HG02970 (cell line): ENCODE measurements around the gene BCL2L1.
"Not testable (repeated sequence)": the region's sequence is repeated elsewhere in the genome, so short reads cannot be mapped to it uniquely, and the experiment has no call there.

Experiments used
- ATAC-seq: cut with Tn5 transposase; IDR thresholded peaks from one replicate; pipeline ENCODE4 v1.9.1; 2021; ENCODE audit warnings: mild to moderate bottlenecking, moderate library complexity, moderate number of reproducible peaks; ENCODE audit not compliant: unreplicated experiment, low FRiP score

Gene BCL2L1

DNA sequence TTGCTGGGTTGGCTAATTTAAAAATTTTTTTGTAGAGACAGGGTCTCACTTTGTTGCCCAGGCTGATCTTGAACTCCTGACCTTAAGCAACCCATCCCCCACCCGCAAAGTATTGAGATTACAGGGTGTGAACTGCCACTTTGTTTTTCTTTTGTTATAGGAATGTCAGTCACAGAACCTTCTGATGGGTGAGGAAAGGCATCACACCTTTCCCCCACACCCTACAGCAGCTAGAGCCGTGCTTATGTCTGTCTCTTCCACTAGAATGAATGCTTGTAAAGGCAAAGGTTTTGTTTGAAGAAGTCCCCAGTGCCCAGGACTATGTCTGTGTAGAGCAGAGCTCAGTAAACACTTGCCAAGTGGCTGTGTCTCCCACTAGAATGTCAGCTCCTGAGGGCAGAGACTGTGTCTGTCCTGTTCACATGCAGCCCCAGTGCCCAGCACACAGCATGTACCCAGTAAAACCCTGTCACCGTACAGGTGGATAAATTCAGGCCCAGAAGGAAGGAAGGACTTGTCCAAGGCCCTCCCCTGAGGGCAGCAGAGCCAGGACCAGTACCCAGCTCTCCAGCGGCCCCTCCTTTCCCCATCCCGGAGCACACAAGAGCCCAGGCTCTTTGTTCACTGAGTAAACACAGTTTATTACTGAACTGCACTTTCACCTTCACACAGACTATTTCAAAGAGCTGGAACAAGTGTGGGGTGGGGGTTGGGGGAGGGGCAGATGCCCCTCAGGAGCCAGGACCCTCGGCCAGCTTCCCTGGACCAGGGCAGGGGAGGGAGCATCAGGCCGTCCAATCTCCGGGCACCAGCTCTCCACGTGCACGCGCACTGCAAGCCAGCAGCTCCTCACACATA lies 58.6 kb downstream of the BCL2L1 start:
- ATAC-seq, result no peak

- no peak for ATAC-seq
These were observed 59.2 kb downstream of the BCL2L1 start for GRCh38 chr20:31663524-31663837.

DNA sequence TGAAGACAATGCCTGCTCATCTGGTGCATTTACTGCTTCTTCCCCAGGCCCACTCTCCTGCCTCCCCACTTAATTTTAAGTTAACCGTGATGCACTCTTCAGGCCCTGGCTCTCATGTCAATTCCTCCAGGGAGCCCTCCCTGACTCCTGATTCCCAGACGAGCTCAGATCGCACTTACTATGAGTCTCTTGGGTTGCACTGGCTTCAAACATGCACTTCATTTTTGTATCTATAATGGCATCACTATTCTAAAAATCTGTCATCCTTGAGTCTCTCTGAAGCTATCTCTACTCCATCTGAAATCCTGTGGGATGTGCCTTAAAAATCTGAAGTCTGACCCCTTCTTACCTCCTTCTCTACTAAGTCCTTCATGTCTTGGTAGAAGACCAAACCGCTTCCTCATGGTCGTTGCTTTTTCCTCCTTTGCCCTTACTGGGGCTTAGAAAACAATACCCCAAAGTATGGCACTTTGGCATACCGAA lies 60.3 kb downstream of the BCL2L1 start:
- ATAC-seq, result no peak

DNA sequence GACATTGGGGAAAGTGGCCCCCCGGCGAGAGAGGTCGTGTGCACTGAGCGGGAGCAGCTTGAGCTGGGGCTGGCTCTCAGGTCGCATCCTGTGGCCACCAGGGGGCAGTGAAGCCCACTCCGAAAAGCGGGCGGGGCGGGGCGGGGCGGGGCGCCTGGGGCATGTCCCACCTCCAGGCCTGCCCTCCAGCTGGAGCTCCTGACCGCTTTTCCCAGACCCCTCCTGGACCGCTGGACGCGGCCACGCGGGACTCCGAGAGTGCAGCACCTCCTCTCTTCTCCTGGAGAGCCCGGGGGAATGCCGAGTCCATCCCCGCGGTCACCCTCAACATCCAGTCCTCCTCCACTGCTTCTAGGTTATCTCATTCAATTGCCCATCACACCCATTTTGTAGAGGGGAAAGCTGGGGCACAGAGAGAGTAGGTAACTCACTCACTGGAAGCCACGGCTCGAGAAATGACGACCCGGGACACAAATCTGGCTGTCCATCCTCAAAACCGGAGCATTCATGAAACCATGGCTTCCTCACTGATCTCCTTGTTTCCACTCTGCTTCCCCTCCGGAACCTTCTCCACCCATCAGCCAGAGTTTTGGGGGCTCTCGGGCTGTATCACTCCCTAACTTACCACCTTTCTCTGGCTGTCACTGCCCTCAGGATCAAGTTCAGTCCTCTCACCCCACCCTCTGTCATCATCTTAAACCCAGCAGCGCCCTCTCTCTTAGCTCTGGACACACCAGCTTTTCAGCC lies 60.9 kb downstream of the BCL2L1 start:
- no peak for ATAC-seq

- no peak for ATAC-seq
These were observed 68.1 kb downstream of the BCL2L1 start for GRCh38 chr20:31654534-31654933.

DNA sequence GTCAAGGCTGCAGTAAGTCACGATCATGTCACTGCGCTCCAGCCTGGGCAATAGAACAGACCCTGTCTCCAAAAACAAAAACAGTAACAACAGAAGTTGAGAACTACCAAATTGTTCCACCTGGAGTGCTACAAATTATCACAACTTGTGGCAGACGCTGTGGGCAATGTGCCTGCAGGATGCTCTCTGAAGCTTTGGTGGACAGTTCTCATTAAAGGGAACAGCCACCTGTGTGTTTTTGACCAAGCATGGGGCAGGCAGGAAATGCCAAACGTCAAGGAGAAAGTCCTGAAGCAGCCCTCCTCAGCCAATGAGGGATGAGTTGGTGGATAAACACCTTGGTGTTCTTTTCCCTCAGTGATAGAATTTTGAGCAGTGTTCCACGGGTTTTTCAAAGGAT lies 69.1 kb downstream of the BCL2L1 start:
- ATAC-seq, result no peak

DNA sequence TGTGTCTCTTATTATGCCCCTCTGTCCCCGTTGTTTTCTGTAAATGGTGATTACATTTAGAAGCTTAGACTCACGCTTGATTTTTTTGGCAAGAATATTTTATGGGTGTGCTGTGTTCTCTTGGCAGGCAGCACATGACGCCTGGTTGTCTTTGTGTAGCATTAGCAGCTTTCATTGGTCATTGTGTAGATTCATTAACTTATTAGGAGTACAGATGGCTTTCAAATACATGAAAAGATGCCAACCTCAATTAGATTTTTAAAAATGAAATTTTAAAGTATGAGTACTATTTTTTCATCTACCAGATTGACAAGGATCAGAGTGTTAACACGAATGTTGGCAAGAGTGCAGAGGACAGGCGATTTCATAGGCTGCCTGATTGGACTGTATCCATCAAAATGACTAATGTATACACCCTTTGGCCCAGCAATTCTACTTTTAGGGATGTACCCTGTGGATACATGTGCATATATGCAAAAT lies 69.7 kb downstream of the BCL2L1 start:
- no peak for ATAC-seq

GRCh38 chr20:31648104-31648503 lies 74.6 kb downstream of the BCL2L1 start:
- not testable (repeated sequence) for ATAC-seq

- ATAC-seq, result no peak
These were observed 78.0 kb downstream of the BCL2L1 start for GRCh38 chr20:31644701-31645100.

- ATAC-seq, result no peak
These were observed 79.1 kb downstream of the BCL2L1 start for GRCh38 chr20:31643522-31643921.

DNA sequence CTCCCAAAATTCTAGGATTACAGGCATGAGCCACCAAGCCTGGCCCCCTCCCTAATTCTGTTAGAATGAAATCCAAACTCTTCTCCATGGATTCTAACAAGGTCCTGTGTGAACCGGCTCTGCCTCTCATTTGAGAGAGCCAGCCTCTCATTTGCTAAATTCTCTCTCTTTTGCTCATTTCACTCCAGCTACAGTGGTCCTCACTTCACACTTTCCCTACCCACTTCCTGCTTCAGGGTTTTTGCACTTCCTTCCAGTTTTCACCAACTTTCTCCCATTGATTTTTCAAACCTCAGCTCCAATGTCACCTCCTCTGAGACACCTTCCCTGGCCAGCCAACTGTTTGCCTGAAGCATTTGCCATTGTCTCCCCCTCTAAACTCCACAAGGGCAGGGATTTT lies 79.8 kb downstream of the BCL2L1 start:
- no peak for ATAC-seq

DNA sequence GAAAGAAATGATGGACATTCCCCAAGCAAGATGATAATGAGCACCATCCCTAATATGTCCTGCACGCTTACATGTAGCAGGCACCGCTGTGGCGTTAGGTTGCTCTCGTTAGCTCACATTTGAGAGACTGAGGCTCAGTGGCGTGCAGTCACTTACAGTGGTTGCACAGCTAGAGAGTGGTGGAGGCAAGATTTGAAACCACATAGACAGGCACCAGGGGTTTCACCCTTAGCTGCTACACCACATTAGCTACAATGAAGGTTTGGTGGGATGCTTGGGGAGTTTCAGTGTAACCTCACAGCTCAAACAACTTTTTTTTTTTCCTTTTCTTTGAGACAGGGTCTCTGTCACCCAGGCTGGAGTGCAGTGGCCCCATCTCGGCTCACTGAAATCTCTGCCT lies 81.3 kb downstream of the BCL2L1 start:
- no peak for ATAC-seq

DNA sequence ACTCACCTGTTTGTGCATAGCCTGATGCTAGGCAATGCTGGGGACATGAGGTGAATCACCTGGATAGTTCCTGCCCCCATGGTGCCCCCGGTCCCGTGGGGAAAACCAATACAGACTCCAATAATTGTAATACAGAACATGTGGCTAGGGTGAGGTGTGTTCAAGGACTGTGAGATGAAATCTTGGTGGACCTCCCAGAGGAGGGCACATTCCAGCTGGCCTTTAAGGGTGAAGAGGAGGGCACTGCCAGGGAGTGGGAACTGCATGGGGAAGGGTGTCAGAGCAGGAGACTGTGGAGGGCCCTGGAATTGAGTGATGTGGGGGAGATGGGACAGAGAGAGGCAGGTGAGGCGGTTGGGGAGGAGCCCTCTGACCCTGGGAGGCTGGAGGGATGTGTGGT lies 82.4 kb downstream of the BCL2L1 start:
- no peak for ATAC-seq

- no peak for ATAC-seq
These were observed 83.9 kb downstream of the BCL2L1 start for GRCh38 chr20:31638816-31639215.

DNA sequence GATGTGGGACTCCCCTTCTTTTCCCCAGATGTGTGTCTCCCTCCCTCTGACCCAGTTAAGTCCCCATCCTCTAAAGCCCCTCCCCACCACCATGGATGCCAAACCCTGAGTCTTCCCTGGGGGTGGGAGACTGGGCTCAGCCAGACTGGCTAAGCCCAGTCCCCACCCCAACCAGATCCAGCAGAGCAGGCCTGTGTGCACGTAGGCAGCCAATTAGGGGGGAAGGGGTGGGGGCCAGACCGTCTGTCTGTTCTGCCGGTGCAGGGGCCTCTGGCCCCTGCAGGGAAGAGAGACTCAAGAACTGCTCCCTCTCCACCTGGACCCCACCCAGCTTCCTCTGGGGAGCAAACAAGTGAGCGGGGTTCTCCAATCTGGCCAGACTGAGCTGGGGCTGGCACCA lies 84.4 kb downstream of the BCL2L1 start:
- ATAC-seq, result no peak

DNA sequence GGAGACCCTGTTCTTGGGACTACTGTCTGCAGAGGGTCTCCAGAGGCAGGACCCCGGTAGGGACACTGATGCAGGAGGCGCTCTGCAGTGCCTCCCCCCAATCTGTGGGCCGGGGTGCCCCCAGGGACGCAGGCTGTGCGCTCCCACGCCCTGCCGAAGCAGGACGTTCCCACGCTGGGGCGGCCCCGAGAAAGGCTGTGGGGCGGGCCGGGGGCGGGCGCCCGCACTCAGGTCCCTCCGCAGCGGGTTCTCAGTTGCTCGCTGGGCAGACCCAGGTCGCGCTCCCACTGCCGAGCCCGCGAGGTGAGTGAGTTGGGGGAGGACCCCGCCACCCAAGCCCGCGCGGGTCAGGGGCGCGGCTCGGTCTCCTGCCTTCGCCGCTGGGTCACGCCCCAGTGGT lies 85.0 kb downstream of the BCL2L1 start, which contains the start of gene COX4I2:
TSS of gene COX4I2 (plus strand) at position 253 of the 400 bp plus-strand sequence. CDS start 1,106 bp downstream, outside the sequence.
- ATAC-seq, result no peak

DNA sequence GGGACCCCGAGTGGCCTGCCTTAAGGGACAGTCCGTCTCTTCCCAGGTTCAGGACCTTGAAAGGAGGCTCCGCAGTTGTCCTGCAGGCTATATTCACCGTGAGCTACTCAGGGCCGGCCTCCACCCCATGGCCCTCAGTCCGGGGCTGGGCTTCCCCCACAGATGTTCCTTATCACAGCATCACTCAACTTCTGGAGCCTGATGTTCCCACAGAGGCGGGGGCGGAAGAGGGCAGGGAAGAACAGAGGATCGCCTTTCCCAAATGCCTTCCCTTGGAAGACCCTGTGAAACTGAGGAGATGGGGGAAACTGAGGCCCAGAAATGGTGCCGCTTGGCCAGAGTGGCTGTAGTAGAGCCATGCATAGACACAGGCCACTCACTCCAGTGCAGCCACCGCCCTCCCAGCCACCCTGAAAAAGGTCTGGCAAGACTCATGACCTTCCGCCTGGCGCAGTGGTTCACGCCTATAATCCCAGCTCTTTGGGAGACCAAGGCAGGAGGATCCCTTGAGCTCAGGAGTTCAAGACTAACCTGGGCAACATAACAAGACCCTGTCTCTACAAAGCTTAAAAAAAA lies 89.2 kb downstream of the BCL2L1 start:
- no peak for ATAC-seq

DNA sequence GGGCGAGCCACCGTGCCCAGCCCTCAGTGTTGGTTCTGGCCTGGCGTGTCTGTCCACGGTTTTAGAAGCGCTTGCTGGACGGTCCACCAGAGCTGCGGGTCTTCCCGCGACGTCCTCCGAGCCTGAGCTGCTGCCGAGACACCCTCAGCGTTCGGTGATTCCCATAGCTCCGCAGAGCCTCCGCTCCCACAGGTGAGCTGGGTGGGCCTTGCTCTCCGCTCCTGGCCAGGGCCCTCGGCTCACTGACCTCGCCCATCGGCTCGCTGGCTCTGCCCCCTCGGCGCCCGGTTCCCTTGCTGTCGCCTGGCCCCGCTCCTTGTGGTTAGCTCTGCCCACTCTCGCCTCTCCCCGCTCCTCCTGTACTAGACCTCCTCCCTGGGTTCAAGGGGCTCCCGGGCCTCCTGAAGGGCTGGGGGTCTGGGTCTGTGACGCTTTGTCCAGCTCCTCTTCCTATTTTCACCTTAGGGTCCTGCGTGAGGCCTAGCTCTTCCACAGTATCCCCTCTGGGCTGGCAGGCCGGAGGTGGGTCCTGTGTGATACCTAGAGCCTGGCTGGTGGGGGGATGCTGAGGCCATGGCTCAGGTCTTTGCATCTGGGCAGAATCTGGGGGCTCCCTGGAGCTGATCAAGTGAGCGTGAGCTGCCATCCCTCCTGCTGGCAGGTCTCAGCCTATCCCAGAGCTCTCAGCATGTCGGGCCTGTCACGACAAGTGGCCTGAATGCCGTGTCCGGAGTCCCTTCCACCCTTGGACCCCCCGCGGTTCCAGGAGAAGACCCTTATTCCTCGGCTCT lies 89.9 kb downstream of the BCL2L1 start:
- ATAC-seq, result no peak

DNA sequence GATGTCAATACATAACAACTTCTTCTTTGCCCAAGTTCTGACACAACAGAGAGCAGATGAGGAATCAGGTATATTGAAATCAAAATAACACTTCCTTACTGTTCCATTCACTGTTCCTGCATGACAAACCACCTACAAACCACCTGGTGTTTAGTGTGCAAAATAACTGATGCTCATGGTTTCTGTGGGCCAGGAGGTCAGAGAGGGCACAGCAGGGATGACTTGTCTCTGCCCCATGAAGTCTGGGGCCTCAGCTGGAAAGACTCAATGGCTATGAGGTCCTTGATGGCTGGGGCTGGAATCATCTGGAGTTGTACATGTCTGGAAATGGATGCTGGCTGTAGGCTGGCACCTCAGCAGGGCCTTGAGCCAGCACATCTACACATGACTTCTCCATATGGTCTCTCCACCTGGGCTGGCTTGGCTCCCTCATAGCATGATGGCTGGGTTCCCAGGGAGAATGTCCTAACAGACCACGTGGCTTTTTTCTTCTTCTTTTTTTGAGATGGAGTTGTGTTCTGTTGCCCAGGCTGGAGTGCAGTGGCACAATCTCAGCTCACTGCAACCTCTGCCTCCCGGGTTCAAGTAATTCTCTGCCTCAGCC lies 92.4 kb downstream of the BCL2L1 start:
- ATAC-seq, result no peak

DNA sequence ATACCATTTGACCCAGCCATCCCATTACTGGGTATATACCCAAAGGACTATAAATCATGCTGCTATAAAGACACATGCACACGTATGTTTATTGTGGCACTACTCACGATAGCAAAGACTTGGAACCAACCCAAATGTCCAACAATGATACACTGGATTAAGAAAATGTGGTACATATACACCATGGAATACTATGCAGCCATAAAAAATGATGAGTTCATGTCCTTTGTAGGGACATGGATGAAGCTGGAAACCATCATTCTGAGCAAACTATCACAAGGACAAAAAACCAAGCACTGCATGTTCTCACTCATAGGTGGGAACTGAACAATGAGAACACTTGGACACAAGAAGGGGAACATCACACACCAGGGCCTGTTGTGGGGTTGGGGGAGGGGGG lies 94.6 kb downstream of the BCL2L1 start:
- ATAC-seq, result not testable (repeated sequence)
